ENCODE data around the gene ASMTL. TPM values are rescaled to one million over a fixed set of nuclear protein-coding genes. Genes with fewer than 3 reads are reported as not detected.

Gene ASMTL
- total and polyA plus RNA-seq, 2 experiments from 2014 or later, result 53.7 to 61.2 TPM

DNA sequence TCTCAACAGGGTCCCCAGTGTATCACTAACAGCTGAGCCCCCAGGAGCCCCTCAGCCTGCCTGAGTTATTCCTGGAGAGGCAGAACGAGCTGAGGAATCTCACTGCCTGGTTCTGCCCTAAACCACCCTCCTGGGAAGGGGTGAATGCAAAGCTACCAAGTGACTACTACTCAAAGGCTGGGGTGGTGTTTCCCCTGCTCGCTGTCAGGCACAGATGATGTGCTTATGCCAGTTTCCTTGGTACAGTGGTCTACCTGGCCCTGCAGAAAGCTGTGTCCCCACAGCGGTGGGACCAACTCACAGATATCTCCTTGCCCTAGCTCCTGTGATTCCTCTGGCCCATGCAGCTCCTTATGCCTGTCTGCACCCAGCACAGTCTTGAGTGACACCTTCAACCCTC, 35.4 kb upstream of the ASMTL start (continued):
- TF ChIP-seq ZNF462 (CRISPR knock-in tag; IDR thresholded peaks at IDR 0.05), result no peak
- TF ChIP-seq NANOG (IDR thresholded peaks at IDR 0.05; ENCODE audit: borderline replicate concordance), result no peak
- TF ChIP-seq JUNB (IDR thresholded peaks at IDR 0.05; ENCODE audit: unreplicated experiment), result no peak
- TF ChIP-seq, protein P1, sequence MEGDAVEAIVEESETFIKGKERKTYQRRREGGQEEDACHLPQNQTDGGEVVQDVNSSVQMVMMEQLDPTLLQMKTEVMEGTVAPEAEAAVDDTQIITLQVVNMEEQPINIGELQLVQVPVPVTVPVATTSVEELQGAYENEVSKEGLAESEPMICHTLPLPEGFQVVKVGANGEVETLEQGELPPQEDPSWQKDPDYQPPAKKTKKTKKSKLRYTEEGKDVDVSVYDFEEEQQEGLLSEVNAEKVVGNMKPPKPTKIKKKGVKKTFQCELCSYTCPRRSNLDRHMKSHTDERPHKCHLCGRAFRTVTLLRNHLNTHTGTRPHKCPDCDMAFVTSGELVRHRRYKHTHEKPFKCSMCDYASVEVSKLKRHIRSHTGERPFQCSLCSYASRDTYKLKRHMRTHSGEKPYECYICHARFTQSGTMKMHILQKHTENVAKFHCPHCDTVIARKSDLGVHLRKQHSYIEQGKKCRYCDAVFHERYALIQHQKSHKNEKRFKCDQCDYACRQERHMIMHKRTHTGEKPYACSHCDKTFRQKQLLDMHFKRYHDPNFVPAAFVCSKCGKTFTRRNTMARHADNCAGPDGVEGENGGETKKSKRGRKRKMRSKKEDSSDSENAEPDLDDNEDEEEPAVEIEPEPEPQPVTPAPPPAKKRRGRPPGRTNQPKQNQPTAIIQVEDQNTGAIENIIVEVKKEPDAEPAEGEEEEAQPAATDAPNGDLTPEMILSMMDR (conservative IDR thresholded peaks at IDR 0.05; ENCODE audit: low read depth in 2 of 2), result no peak
- no peak for TF ChIP-seq CREB1 (CRISPR knock-in tag; IDR thresholded peaks at IDR 0.05; ENCODE audit: low read depth)
- TF ChIP-seq, protein P2, sequence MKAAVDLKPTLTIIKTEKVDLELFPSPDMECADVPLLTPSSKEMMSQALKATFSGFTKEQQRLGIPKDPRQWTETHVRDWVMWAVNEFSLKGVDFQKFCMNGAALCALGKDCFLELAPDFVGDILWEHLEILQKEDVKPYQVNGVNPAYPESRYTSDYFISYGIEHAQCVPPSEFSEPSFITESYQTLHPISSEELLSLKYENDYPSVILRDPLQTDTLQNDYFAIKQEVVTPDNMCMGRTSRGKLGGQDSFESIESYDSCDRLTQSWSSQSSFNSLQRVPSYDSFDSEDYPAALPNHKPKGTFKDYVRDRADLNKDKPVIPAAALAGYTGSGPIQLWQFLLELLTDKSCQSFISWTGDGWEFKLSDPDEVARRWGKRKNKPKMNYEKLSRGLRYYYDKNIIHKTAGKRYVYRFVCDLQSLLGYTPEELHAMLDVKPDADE (IDR thresholded peaks at IDR 0.05), result no peak
- TF ChIP-seq EZH2phosphoT487 (IDR thresholded peaks at IDR 0.05; ENCODE audit: unreplicated experiment), result no peak
- no peak for TF ChIP-seq ZNF114 (CRISPR knock-in tag; IDR thresholded peaks at IDR 0.05)
- TF ChIP-seq ZNF331 (CRISPR knock-in tag; IDR thresholded peaks at IDR 0.05; ENCODE audit: low read depth), result no peak

Measured in GM23338 (cell line).